HepG2 (cell line): ENCODE data around the gene RHOBTB1. TPM values are rescaled to one million over a fixed set of nuclear protein-coding genes. Genes with fewer than 3 reads are reported as not detected.

ENCODE experiments used
- FOXM1 ChIP-seq: sonication (generic); formaldehyde crosslinking; IDR thresholded peaks from 2 replicates; pipeline ENCODE4 v1.5.0; 2020; ENCODE audit warnings: missing genetic modification reagents
- HOMEZ ChIP-seq: IDR thresholded peaks from 2 replicates; pipeline ENCODE4 v1.6.1; 2016; ENCODE audit warnings: low read depth
- KDM1A ChIP-seq: IDR thresholded peaks from 2 replicates; pipeline ENCODE4 v1.6.1; 2016; ENCODE audit warnings: missing compliant biosample characterization
- KDM2A ChIP-seq: sonication (generic); formaldehyde crosslinking; IDR thresholded peaks from 2 replicates; pipeline ENCODE4 v1.4.0; 2020; ENCODE audit warnings: low read depth, missing genetic modification reagents, borderline replicate concordance
- KLF11 ChIP-seq: IDR thresholded peaks from 2 replicates; pipeline ENCODE4 v1.6.1; 2016; ENCODE audit warnings: missing compliant biosample characterization
- KLF15 ChIP-seq: sonication (generic); formaldehyde crosslinking; IDR thresholded peaks from 2 replicates; pipeline ENCODE4 v1.8.1; 2023; ENCODE audit warnings: borderline replicate concordance, mild to moderate bottlenecking, inconsistent platforms, missing genetic modification reagents, mixed read lengths
- LBX2 ChIP-seq: sonication (generic); formaldehyde crosslinking; IDR thresholded peaks from 2 replicates; pipeline ENCODE4 v1.5.0; 2020; ENCODE audit warnings: missing genetic modification reagents, mild to moderate bottlenecking, borderline replicate concordance
- MAF1 ChIP-seq: sonication (generic); formaldehyde crosslinking; IDR thresholded peaks from 2 replicates; pipeline ENCODE4 v1.5.0; 2020; ENCODE audit warnings: missing genetic modification reagents, borderline replicate concordance
- PAX8 ChIP-seq: sonication (generic); formaldehyde crosslinking; IDR thresholded peaks from 2 replicates; pipeline ENCODE4 v1.8.0; 2022; ENCODE audit warnings: mild to moderate bottlenecking, missing genetic modification reagents, borderline replicate concordance
- PHF8 ChIP-seq: sonication (generic); formaldehyde crosslinking; IDR thresholded peaks from 2 replicates; pipeline ENCODE4 v1.5.0; 2020; ENCODE audit warnings: missing genetic modification reagents
- PITX1 ChIP-seq: sonication (generic); formaldehyde crosslinking; IDR thresholded peaks from 2 replicates; pipeline ENCODE4 v1.5.1; 2020; ENCODE audit warnings: mild to moderate bottlenecking, missing genetic modification reagents
- PLSCR1 ChIP-seq: sonication (generic); formaldehyde crosslinking; IDR thresholded peaks from 2 replicates; pipeline ENCODE4 v1.5.0; 2020; ENCODE audit warnings: missing genetic modification reagents, mild to moderate bottlenecking, borderline replicate concordance
- POLR2AphosphoS2 ChIP-seq: IDR thresholded peaks from 2 replicates; pipeline ENCODE4 v1.6.1; 2011; ENCODE audit warnings: low read depth, low read length, improper control_type of control experiment
- SRSF4 ChIP-seq: fragments of 200-400 bp; formaldehyde crosslinking; IDR thresholded peaks from one replicate; pipeline ENCODE4 v1.6.1; 2018; ENCODE audit warnings: mild to moderate bottlenecking, low read depth, low read length, moderate library complexity; ENCODE audit not compliant: poor library complexity, severe bottlenecking
- THRA ChIP-seq: sonication (generic); formaldehyde crosslinking; IDR thresholded peaks from 2 replicates; pipeline ENCODE4 v1.4.0; 2020; ENCODE audit warnings: missing genetic modification reagents, borderline replicate concordance
- ZBTB42 ChIP-seq: sonication (generic); formaldehyde crosslinking; IDR thresholded peaks from 2 replicates; pipeline ENCODE4 v1.5.0; 2020; ENCODE audit warnings: mild to moderate bottlenecking, missing genetic modification reagents
- ZNF251 ChIP-seq: sonication (generic); formaldehyde crosslinking; IDR thresholded peaks from 2 replicates; pipeline ENCODE4 v1.9.0; 2021; ENCODE audit warnings: mild to moderate bottlenecking, missing genetic modification reagents
- ZNF501 ChIP-seq: sonication (generic); formaldehyde crosslinking; IDR thresholded peaks from 2 replicates; pipeline ENCODE4 v1.5.1; 2020; ENCODE audit warnings: mild to moderate bottlenecking, moderate library complexity, missing genetic modification reagents
- ZNF800 ChIP-seq: sonication (generic); formaldehyde crosslinking; IDR thresholded peaks from 2 replicates; pipeline ENCODE4 v1.4.0; 2020; ENCODE audit warnings: missing genetic modification reagents
- ZSCAN31 ChIP-seq: sonication (generic); formaldehyde crosslinking; IDR thresholded peaks from 2 replicates; pipeline ENCODE4 v1.5.0; 2020; ENCODE audit warnings: low read depth, mild to moderate bottlenecking, missing genetic modification reagents
- polyA plus RNA-seq, 8 experiments: library from polyadenylated mRNA; depleted of rRNA in 3 of 8; stranded (reverse) in 7 of 8; unstranded in 1 of 8; fragments of >200 nt; fragmentation: Illumina TruSeq in 4 of 8; extraction: Trizol in 4 of 8; gene quantifications; 2 replicates each; pipeline versions ENCODE4 v1.2.1 to v1.2.3, GENCODE V29; 2011 to 2016; ENCODE audit warnings: low read depth in 4 of 8, missing spikeins in 1 of 8, mixed read lengths in 1 of 8; ENCODE audit not compliant: insufficient read depth in 1 of 8
- total RNA-seq, 5 experiments: library from RNA; depleted of rRNA; stranded (reverse); fragments of >200 nt; fragmentation: Illumina TruSeq; extraction: Trizol; gene quantifications; 2 replicates each; pipeline ENCODE4 v1.2.3, GENCODE V29; 2016; ENCODE audit warnings: low read depth in 1 of 5
- TF ChIP-seq, protein P1 (sequence below): IDR thresholded peaks from 2 replicates; pipeline ENCODE4 v1.6.1; 2012; ENCODE audit warnings: low read depth, low read length, improper control_type of control experiment

The RHOBTB1 gene
- total and polyA plus RNA-seq, 2 of the 13 experiments (the other 11 are each of a cell fraction or from before 2014, with no cell fraction given) = 18.8 to 59.5 TPM

DNA sequence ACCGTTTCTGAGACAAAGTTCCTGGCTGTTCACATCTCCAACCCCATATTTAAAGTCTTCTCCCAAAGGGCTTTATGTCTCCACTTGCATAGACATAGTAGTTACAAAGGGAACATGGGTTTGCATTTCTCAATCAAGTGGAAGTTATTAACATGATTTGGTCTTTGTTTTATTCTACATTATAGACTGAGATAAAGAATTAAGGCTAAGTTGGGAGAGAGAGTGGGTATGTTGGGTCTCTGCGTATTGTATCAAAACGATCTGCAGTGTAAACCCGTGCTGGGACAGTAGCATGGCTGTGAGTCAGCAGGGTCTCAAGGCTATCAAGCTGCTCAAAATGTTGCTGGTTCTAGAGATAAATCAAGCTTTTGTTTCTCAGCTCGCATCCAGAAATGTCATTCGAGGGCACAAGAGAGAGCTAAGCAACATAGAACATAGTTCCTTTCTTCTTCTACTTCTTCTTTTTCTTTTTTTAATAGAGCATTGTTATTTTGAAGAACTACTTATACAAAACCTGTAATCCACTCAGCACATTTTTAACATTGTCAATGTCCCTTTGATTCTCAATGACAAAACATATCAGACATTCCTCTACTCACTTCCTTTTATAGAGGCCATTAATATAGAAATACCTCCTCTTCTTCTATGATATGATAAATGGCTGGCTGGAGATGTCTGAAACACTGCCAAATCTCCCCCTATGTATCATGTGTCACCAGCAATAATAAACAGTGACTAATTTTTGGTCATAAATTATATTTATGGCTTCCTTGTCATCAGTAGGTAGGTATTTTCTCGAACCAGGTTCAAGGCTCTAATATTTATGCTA is 34.5 kb upstream of the RHOBTB1 start (continued):
- no peak for TF ChIP-seq ZNF800 (CRISPR knock-in tag)
- TF ChIP-seq HOMEZ (CRISPR knock-in tag) = peak; percentile 48; the same call in 1 of the 2 replicates
- TF ChIP-seq PAX8 (CRISPR knock-in tag) = no peak
- no peak for TF ChIP-seq ZBTB42 (CRISPR knock-in tag)
- no peak for TF ChIP-seq KDM2A (CRISPR knock-in tag)
- no peak for TF ChIP-seq PLSCR1
- TF ChIP-seq KDM1A (CRISPR knock-in tag) = no peak
- TF ChIP-seq ZNF501 (CRISPR knock-in tag) = no peak
- TF ChIP-seq PHF8 (CRISPR knock-in tag) = no peak
- TF ChIP-seq MAF1 (CRISPR knock-in tag) = no peak
- TF ChIP-seq FOXM1 (CRISPR knock-in tag) = no peak
- no peak for TF ChIP-seq PITX1
- no peak for TF ChIP-seq SRSF4
- 0 out of 2 replicates have a peak, but pooled peaks have one; percentile 27 for TF ChIP-seq KLF11 (CRISPR knock-in tag)
- TF ChIP-seq ZNF251 (CRISPR knock-in tag) = no peak
- TF ChIP-seq POLR2AphosphoS2 = no peak
- TF ChIP-seq THRA (CRISPR knock-in tag) = peak; percentile 95; the same call in 1 of the 2 replicates
- TF ChIP-seq, protein P1, sequence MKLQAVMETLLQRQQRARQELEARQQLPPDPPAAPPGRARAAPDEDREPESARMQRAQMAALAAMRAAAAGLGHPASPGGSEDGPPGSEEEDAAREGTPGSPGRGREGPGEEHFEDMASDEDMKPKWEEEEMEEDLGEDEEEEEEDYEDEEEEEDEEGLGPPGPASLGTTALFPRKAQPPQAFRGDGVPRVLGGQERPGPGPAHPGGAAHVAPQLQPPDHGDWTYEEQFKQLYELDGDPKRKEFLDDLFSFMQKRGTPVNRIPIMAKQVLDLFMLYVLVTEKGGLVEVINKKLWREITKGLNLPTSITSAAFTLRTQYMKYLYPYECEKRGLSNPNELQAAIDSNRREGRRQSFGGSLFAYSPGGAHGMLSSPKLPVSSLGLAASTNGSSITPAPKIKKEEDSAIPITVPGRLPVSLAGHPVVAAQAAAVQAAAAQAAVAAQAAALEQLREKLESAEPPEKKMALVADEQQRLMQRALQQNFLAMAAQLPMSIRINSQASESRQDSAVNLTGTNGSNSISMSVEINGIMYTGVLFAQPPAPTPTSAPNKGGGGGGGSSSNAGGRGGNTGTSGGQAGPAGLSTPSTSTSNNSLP = peak; percentile 38; the same call in 1 of the 2 replicates
- no peak for TF ChIP-seq ZSCAN31 (CRISPR knock-in tag)
- TF ChIP-seq KLF15 (CRISPR knock-in tag) = no peak
- no peak for TF ChIP-seq LBX2 (CRISPR knock-in tag)
